ENCODE results near the gene CLCN1. TPM values are rescaled to one million over a fixed set of nuclear protein-coding genes. Genes with fewer than 3 reads are reported as not detected.
A peak's percentile ranks its signal among the peaks of the same experiment; 100 is the strongest.

The CLCN1 gene
- total and polyA plus RNA-seq, 2 donors (not counting 3 experiments of a cell fraction or from before 2014, with no cell fraction given) = not detected

GRCh38 chr7:143290293-143290692, 25.6 kb upstream of the CLCN1 start:
- ChIA-PET CTCF (interaction anchor here (0.9 to 1.7 kb wide), 6 partner anchors 10 to 90 kb away, joined by 3 to 5 read pairs (median 3); partner anchors contain the start of gene GSTK1), POLR2A (interaction anchor here (1.0 kb wide), 1 partner anchor 90 kb away, joined by 8 read pairs; no protein-coding TSS in a partner anchor)
- TF ChIP-seq MAX (IDR thresholded peaks at IDR 0.05; ENCODE audit: insufficient read depth, insufficient read length) (no peak), CTCF (IDR thresholded peaks at IDR 0.05; ENCODE audit: extremely low read depth in 1 of 2, insufficient read depth in 1 of 2, low read depth in 1 of 2, low read length in 2 of 2) (no peak), POLR2A (IDR thresholded peaks at IDR 0.05; ENCODE audit: low read depth, low read length) (no peak), POLR2AphosphoS5 (IDR thresholded peaks at IDR 0.05; ENCODE audit: insufficient read depth, low read depth, low read length) (no peak), MYC (IDR thresholded peaks at IDR 0.05; ENCODE audit: low read depth, low read length) (no peak), EZH2 (IDR thresholded peaks at IDR 0.05; ENCODE audit: borderline replicate concordance, low read depth, low read length, severe bottlenecking) (no peak), JUN (IDR thresholded peaks at IDR 0.05; ENCODE audit: borderline replicate concordance, insufficient read depth, insufficient read length, low read depth) (no peak)
- H3K27ac ChIP-seq (ENCODE audit: insufficient read depth, low read depth, low read length) = no peak overlapping the region
- H3K4me1 ChIP-seq (ENCODE audit: control insufficient read depth, extremely low read depth, insufficient read depth, low read length) = peaks cover 41% of the 10 kb centered on the region
- FAIRE-seq = no peak
- dilution Hi-C loops (cut with MboI; ENCODE audit: extremely low pct_ligation_motif_present, low sequenced_read_pairs) = no loop called here
- H3K9me1 ChIP-seq (replicated peaks; ENCODE audit: control insufficient read depth, extremely low read depth, insufficient read depth, low read length) = no peaks in the 10 kb centered on the region
- intact Hi-C loops (cut with micrococcal nuclease) = no loop called here
- no peak overlapping the region for H2AFZ ChIP-seq (ENCODE audit: low read depth, low read length)
- no TSS peak for BruUV-seq (replicated peaks)
- peaks cover 36% of the 10 kb centered on the region for H3K79me2 ChIP-seq (ENCODE audit: control insufficient read depth, insufficient read depth, low read length)
- peak overlapping the region; percentile 17 for H3K4me2 ChIP-seq (ENCODE audit: insufficient read depth, low read length)
- no peak overlapping the region for H3K4me3 ChIP-seq (replicated peaks in 1 of 3; ENCODE audit: insufficient read depth in 1 of 3, low read depth in 1 of 3, low read length in 3 of 3)
- H3K36me3 ChIP-seq (ENCODE audit: control insufficient read depth in 2 of 2, extremely low read depth in 1 of 2, insufficient read depth in 2 of 2, low read length in 2 of 2) = peaks cover 16 to 20% of the 10 kb centered on the region in 2 experiments
- H3K27me3 ChIP-seq (ENCODE audit: control insufficient read depth in 2 of 2, insufficient read depth in 2 of 2, low read length in 2 of 2) = no peaks in the 10 kb centered on the region
- no peaks in the 10 kb centered on the region for H3K9me3 ChIP-seq (replicated peaks; ENCODE audit: control insufficient read depth, insufficient read depth, low read length)
- H4K20me1 ChIP-seq (replicated peaks; ENCODE audit: control insufficient read depth, extremely low read depth, insufficient read depth, low read length) = no peaks in the 10 kb centered on the region
- no peak for DNase-seq (ENCODE audit: low read depth, low spot score)
- no peak overlapping the region for H3K9ac ChIP-seq (replicated peaks; ENCODE audit: extremely low read depth, insufficient read depth, low read length)
